ENCODE data around the gene PPM1M.
A peak's percentile ranks its signal among the peaks of the same experiment; 100 is the strongest.

Gene PPM1M

GRCh38 chr3:52230889-52231499, 14.6 kb upstream of the PPM1M start:
- no peak for DNase-seq (ENCODE audit: low read depth in 2 of 2)
- no peak overlapping the region for H3K4me3 ChIP-seq (replicated peaks in 1 of 2; ENCODE audit: low read depth in 2 of 2, low read length in 2 of 2)
- no peak for TF ChIP-seq CTCF (IDR thresholded peaks at IDR 0.05; ENCODE audit: low read depth, low read length)

GRCh38 chr3:52231502-52232278, 13.9 kb upstream of the PPM1M start:
- peak; percentile 54 to 63 for DNase-seq (ENCODE audit: low read depth in 2 of 2)
- no peak overlapping the region for H3K4me3 ChIP-seq (replicated peaks in 1 of 2; ENCODE audit: low read depth in 2 of 2, low read length in 2 of 2)
- peak; percentile 93 for TF ChIP-seq CTCF (IDR thresholded peaks at IDR 0.05; ENCODE audit: low read depth, low read length)

- no peak overlapping the region for H3K4me3 ChIP-seq (replicated peaks in 1 of 2; ENCODE audit: low read depth in 2 of 2, low read length in 2 of 2)
- no peak for DNase-seq (ENCODE audit: low read depth in 2 of 2)
- TF ChIP-seq CTCF (IDR thresholded peaks at IDR 0.05; ENCODE audit: low read depth, low read length) = peak; percentile 3
Measured at GRCh38 chr3:52232279-52233107, 13.1 kb upstream of the PPM1M start.

- no peak for TF ChIP-seq CTCF (IDR thresholded peaks at IDR 0.05; ENCODE audit: low read depth, low read length)
- DNase-seq (ENCODE audit: low read depth in 2 of 2) = no peak
- no peak overlapping the region for H3K4me3 ChIP-seq (replicated peaks in 1 of 2; ENCODE audit: low read depth in 2 of 2, low read length in 2 of 2)
Measured at GRCh38 chr3:52233108-52233591, 12.4 kb upstream of the PPM1M start.

GRCh38 chr3:52233968-52234367, 11.6 kb upstream of the PPM1M start:
- no peak for DNase-seq (ENCODE audit: low read depth in 2 of 2)
- H3K4me3 ChIP-seq (replicated peaks in 1 of 2; ENCODE audit: low read depth in 2 of 2, low read length in 2 of 2) = no peak overlapping the region
- TF ChIP-seq CTCF (IDR thresholded peaks at IDR 0.05; ENCODE audit: low read depth, low read length) = no peak

- TF ChIP-seq CTCF (IDR thresholded peaks at IDR 0.05; ENCODE audit: low read depth, low read length) = no peak
- no peak overlapping the region for H3K4me3 ChIP-seq (replicated peaks in 1 of 2; ENCODE audit: low read depth in 2 of 2, low read length in 2 of 2)
- DNase-seq (ENCODE audit: low read depth in 2 of 2) = no peak
Measured at GRCh38 chr3:52234516-52235447, 10.8 kb upstream of the PPM1M start.
